8988T (cell line): ENCODE measurements around the gene MTHFR.
"Not testable (repeated sequence)": the region's sequence is repeated elsewhere in the genome, so short reads cannot be mapped to it uniquely, and the experiment has no call there.

Experiments
- DNase-seq: peaks from one replicate; pipeline ENCODE4 v3.0.0; 2011

MTHFR gene

GRCh38 chr1:11831945-11832725 lies 26.4 kb upstream of the MTHFR start:
- no peak for DNase-seq

GRCh38 chr1:11828511-11828910 lies 22.7 kb upstream of the MTHFR start:
- no peak for DNase-seq

DNA sequence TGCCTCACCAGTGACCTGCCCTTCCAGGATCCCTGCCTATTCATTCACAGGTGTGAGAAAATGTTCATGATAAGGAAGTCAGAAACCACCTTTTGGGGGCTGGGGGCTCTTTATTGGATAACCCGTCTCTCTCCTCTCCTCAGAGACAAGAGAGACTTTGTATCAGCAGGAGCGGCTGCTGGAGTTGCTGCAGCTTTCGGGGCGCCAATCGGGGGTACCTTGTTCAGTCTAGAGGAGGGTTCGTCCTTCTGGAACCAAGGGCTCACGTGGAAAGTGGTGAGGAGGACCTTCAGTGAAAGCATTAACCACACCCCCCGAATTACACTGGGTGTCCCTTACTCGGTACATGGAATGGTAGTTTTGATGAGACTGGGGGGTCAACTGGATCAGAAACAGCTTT lies 21.2 kb upstream of the MTHFR start:
- no peak for DNase-seq

DNA sequence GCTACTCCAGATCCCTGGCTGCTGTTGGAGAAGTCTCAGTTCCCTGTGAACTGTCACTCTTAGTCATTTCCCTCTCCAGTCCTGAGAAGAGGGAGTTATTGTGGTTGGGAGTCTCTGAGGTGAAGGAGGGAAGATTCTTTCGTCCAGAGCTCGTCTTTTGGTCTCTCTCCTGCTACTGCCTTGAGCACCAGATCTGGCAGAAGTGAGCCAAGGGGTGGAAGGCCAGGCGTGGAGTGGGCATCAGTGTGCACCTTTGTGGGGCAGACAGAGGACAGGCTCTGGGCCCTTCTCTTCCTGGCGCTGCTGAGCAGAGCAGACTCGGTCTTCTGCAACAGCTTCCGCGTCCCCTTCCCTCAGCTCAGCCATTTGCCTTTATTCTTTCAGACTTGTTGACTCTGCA lies 19.4 kb upstream of the MTHFR start:
- DNase-seq = no peak

- DNase-seq = no peak
These were observed 17.8 kb upstream of the MTHFR start for GRCh38 chr1:11823366-11824137.

DNA sequence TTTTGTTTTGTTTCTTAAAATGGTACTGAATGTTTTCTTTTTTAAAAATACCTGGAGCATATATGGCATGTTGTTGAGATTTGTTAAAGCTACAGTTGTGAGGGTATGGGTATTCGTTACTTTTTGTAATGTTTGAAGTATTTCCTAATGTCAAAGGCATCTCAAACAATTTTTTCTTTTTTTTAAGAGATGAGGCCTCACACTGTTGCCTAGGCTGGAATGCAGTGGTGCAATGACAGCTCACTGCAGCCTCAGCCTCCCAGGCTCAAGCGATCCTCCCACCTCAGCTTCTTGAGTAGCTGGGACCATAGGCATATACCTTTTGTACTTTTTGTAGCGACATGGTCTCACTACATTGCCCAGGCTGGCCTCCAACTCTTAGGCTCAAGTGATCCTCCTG lies 16.3 kb upstream of the MTHFR start:
- no peak for DNase-seq

- DNase-seq = no peak
These were observed 11.4 kb upstream of the MTHFR start for GRCh38 chr1:11817192-11817591.

DNA sequence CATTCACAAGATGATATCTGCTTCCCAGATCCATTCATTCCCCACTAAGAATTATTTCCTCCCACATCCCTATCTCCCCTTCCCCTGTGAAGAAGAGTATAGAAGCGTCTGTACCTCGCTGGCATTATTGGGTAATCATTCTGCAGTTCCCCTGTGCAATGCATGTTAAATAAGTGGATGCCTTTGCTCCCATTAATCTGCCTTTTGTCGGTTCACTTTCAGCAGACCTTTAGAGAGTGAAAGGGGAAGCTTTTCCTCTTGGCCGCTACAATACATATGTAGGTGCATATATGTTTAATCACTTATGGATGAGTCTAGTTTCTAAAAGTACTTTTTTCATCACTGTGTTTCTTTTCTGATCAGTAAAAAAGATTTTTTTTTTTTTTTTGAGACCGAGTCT lies 7.3 kb upstream of the MTHFR start:
- DNase-seq = no peak

- DNase-seq = no peak
These were observed 1.4 kb upstream of the MTHFR start for GRCh38 chr1:11807133-11807532.

- DNase-seq = peak; percentile 53
These were observed 658 bp upstream of the MTHFR start for GRCh38 chr1:11806307-11806936.

DNA sequence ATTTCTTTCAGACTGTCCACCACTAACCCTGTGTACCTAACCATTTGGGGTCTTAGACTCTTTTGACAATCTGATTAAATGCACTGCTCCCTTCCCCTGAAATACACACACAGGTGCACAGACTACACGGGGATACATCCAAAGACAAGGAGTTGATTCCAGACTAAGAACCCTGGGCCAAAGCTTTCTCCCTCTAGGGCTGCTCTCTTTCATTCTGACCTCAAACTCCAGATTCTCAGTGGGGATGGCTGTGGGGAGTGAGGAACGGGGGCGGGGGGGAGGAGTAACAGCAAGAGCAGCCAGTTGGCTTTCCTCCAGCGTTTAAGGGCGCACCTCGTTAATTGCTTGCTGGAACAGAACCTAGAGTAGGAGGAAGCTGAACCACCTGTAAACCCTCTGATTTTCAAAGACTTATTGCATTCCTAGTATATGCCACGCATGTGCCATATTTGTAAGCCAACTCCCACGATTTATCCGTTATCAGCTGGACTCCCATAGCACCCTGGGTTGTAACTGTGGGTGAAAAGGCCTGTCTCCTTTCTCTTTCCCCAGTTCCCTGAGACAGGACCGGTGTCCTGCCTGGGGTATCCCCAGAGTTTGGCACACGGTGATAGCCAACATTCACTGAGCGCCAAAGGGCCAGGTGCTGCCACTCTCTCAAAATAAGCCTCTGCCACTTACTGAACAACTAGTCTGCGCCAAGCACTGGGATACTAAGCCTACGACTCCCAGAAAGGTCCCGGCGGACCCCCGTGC lies 920 bp downstream of the MTHFR start:
- no peak for DNase-seq

GRCh38 chr1:11803924-11804665 lies 1.7 kb downstream of the MTHFR start:
- DNase-seq = not testable (repeated sequence)

DNA sequence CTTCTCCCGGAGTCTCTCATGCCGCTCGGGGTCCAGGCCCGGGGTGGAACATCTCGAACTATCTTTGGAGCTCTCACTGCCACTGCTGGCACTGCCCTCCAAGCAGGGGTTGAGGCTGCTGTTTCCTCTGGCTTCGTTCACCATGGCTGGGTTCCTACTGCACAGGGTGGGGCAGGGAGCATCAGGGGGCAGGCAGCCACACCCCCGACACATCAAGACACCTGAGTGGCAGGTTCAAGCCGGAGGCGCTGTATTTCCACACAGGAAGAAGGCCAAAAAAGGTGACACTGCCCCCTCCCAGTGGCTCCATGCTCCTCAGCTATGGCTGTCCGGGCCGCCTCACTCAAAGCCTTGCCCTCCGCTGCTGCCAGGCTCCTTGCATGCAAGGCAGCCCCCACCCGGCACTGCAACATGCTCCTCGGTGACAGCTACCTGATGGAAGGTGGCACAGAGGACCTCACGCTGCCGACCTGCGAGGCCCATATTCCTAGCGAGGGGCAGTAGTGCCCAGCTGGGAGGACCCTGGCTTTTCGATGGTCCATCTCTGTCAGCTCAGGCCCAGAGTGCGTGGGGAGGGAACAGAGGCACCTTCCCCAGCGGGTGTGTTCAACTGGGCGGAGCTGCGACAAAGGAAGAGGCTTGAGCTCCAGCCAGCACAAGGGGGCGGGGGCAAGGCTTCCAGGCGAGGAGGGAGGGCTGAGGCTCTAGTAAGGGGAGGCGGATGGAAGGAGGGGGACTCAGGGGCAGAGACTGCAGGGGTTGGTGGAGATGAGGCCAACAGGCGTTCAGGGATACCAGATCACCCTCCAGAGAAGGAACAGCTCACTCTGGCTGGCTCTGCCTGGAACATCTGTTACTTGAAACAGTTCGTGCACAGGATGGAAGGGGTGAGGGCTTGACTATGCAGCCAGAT lies 2.5 kb downstream of the MTHFR start:
- DNase-seq = peak; percentile 49

DNA sequence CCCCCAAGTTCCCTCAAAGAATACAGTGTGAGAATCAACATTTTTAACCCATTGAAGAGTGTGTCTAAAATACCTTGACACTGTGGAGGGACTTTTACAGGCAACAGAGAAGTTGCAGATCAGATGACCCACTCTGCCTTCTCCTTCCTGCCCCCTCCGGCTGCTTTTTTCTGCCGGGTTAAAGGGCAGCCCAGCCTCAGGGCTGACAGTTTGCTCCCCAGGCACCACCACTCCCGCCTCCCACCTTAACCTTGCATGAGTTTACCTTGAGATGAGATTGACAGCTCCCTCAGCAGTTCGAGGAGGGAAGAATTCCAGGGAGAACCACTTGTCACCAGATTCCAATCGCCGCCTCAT lies 3.2 kb downstream of the MTHFR start:
- no peak for DNase-seq

- DNase-seq = no peak
These were observed 4.9 kb downstream of the MTHFR start for GRCh38 chr1:11800756-11801433.

- no peak for DNase-seq
These were observed 5.4 kb downstream of the MTHFR start for GRCh38 chr1:11800391-11800755.

DNA sequence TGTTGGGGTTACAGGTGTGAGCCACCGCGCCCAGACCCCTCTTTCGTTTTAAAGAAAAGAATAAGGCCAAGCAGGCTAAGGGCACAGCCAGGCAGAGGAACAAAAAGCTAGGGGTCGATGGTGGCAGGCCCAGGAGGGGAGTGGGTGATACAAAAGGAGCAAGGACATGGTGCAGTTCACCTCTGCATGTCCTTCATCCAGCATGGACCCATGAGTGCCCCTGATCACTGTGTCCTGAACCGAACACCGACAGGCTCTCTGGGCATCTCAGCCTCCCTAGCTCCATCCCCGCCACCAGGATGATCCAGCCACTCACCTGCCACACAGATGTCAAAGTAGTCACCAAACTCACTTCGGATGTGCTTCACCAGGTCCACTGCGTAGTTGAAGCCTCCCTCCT lies 5.9 kb downstream of the MTHFR start:
- no peak for DNase-seq

- DNase-seq = no peak
These were observed 6.7 kb downstream of the MTHFR start for GRCh38 chr1:11799099-11799498.

- DNase-seq = no peak
These were observed 8.1 kb downstream of the MTHFR start for GRCh38 chr1:11797525-11798216.
